ENCODE data around the gene NRP1.

GRCh38 chr10:33145451-33146188 lies 188.8 kb downstream of the NRP1 start:
- no peak for TF ChIP-seq CTCF (IDR thresholded peaks at IDR 0.05 in 4 of 5, conservative IDR thresholded peaks at IDR 0.05 in 1 of 5)
- TF ChIP-seq POLR2A (IDR thresholded peaks at IDR 0.05), result no peak
